Duodenal mucosa (tissue), 2 donors: ENCODE data around the gene DEDD.
A peak's percentile ranks its signal among the peaks of the same experiment; 100 is the strongest.

Experiments
- H3K27ac ChIP-seq: one replicate; pipeline ENCODE4 v1.7.0; 2013; ENCODE audit warnings: low read depth, low read length
- H3K27me3 ChIP-seq, 2 donors: one replicate each; pipeline ENCODE4 v1.7.0; 2013; ENCODE audit warnings: low read length in 2 of 2, control low read depth in 1 of 2; ENCODE audit not compliant: insufficient read depth in 2 of 2, control insufficient read depth in 1 of 2
- H3K36me3 ChIP-seq, 2 donors: one replicate each; pipeline ENCODE4 v1.7.0; 2013; ENCODE audit warnings: low read length in 2 of 2, control low read depth in 1 of 2; ENCODE audit not compliant: insufficient read depth in 2 of 2, control insufficient read depth in 1 of 2
- H3K4me1 ChIP-seq, 2 donors: one replicate each; pipeline ENCODE4 v1.7.0; 2013; ENCODE audit warnings: low read length in 2 of 2, control low read depth in 1 of 2; ENCODE audit not compliant: insufficient read depth in 2 of 2, control insufficient read depth in 1 of 2
- H3K4me3 ChIP-seq, 2 donors: one replicate each; pipeline ENCODE4 v1.7.0; 2013; ENCODE audit warnings: low read length in 2 of 2, low read depth in 1 of 2
- H3K9ac ChIP-seq, 2 donors: one replicate each; pipeline ENCODE4 v1.7.0; 2013; ENCODE audit warnings: low read length in 2 of 2, low read depth in 1 of 2
- H3K9me3 ChIP-seq, 2 donors: one replicate each; pipeline ENCODE4 v1.7.0; 2013; ENCODE audit warnings: low read length in 2 of 2, control low read depth in 1 of 2; ENCODE audit not compliant: control insufficient read depth in 1 of 2

DEDD gene

DNA sequence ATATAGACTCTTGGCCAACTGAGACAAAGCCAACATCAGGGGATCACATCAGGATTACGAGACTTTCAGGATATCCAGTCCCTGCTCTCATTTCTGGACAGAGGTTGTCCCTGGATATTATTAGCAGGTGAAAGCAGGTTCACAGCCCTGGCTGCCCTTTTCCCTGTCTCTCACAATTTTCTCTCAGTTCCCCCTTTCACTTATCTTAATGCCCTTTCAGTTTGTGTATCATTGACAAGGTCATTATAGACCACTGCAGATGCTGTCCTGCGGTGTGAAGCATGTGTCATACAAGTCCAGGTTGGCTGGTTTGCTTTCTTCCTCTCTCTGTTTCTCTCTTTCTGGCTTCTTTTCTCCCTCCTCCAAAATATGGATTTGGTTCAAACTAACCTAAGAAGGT lies 36.5 kb downstream of the DEDD start:
- no peak overlapping the region for H3K4me3 ChIP-seq
- H3K27me3 ChIP-seq, result no peaks in the 10 kb centered on the region
- peaks cover 0 to 22% of the 10 kb centered on the region in 2 donors for H3K4me1 ChIP-seq
- H3K27ac ChIP-seq, result no peak overlapping the region
- H3K9me3 ChIP-seq, result no peaks in the 10 kb centered on the region
- H3K9ac ChIP-seq, result no peak overlapping the region
- peaks cover 9 to 14% of the 10 kb centered on the region in 2 donors for H3K36me3 ChIP-seq

DNA sequence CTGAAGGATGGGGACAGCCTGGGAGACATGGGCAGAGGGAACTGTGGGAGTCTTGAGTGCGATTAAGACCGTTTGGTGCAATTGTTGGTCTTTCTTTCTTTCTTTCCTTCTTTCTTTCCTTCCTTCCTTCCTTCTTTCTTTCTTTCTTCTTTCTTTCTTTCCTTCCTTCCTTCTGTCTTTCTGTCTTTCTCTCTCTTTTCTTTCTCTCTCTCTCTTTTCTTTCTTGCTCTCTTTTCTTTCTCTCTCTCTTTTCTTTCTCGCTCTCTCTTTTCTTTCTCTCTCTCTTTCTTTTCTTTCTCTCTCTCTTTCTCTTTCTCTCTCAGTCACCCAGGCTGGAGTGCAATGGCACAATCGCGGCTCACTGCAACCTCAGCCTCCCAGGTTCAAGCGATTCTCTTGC lies 37.2 kb downstream of the DEDD start:
- no peak overlapping the region for H3K9ac ChIP-seq
- H3K4me1 ChIP-seq, result peaks cover 0 to 22% of the 10 kb centered on the region in 2 donors
- peaks cover 5 to 9% of the 10 kb centered on the region in 2 donors for H3K36me3 ChIP-seq
- H3K4me3 ChIP-seq, result no peak overlapping the region
- H3K27me3 ChIP-seq, result no peaks in the 10 kb centered on the region
- H3K27ac ChIP-seq, result no peak overlapping the region
- no peaks in the 10 kb centered on the region for H3K9me3 ChIP-seq

GRCh38 chr1:161094481-161094880 lies 38.0 kb downstream of the DEDD start:
- no peak overlapping the region for H3K4me3 ChIP-seq
- peaks cover 0 to 2% of the 10 kb centered on the region in 2 donors for H3K36me3 ChIP-seq
- H3K9me3 ChIP-seq, result no peaks in the 10 kb centered on the region
- H3K27ac ChIP-seq, result no peak overlapping the region
- H3K4me1 ChIP-seq, result peaks cover 4 to 25% of the 10 kb centered on the region in 2 donors
- H3K9ac ChIP-seq, result no peak overlapping the region
- H3K27me3 ChIP-seq, result no peaks in the 10 kb centered on the region

DNA sequence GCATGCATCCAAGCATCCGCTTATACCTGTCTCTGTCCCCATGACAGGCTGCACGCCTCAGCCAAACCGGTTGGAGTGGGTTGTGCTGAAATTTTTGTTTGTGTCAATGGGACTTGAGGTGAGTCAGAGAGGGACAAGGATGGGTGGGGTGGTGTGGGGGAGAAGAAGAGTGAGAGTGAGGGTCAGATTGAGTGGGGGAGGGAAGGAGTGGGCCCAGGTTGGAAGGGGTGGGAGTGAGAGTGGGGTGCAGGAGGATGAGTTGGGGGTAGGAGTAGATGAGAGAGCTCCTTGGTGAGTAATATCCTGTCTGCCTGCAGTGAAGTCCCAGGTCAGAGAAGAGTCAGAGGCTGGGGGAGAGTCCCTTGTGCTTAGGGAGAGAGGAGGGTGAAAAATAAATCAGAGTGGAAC lies 39.8 kb downstream of the DEDD start:
- peaks cover 11 to 22% of the 10 kb centered on the region in 2 donors for H3K4me1 ChIP-seq
- H3K9me3 ChIP-seq, result no peaks in the 10 kb centered on the region
- H3K27me3 ChIP-seq, result no peaks in the 10 kb centered on the region
- H3K36me3 ChIP-seq, result no peaks in the 10 kb centered on the region
- H3K9ac ChIP-seq, result no peak overlapping the region
- no peak overlapping the region for H3K27ac ChIP-seq
- H3K4me3 ChIP-seq, result no peak overlapping the region

- H3K4me3 ChIP-seq, result no peak overlapping the region
- H3K27ac ChIP-seq, result no peak overlapping the region
- no peaks in the 10 kb centered on the region for H3K9me3 ChIP-seq
- no peaks in the 10 kb centered on the region for H3K36me3 ChIP-seq
- no peak overlapping the region for H3K9ac ChIP-seq
- peaks cover 12 to 15% of the 10 kb centered on the region in 2 donors for H3K4me1 ChIP-seq
- no peaks in the 10 kb centered on the region for H3K27me3 ChIP-seq
These were observed 40.5 kb downstream of the DEDD start for GRCh38 chr1:161091796-161092507.

DNA sequence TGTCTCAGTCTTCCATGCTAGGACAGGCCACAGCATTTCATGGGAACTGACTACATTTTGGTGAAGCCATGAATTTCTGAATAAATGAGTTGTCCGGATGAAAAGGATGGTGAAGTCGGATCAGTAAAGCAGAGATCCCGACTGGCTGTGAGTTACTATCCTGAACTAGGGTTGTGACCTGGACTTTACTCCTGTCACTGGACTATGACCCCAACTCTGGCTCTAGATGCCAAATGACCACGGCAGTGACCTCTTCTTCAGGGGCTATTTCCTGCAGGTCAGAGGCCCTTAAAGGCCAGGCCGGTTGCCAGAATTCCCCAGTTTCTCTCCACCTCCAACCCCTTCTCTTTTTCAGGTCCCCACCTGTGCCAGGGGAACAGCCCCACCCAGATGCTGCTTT lies 41.4 kb downstream of the DEDD start:
- no peak overlapping the region for H3K27ac ChIP-seq
- H3K27me3 ChIP-seq, result no peaks in the 10 kb centered on the region
- no peak overlapping the region for H3K4me3 ChIP-seq

GRCh38 chr1:161090617-161091016 lies 41.9 kb downstream of the DEDD start:
- no peak overlapping the region for H3K27ac ChIP-seq
- H3K9me3 ChIP-seq, result no peaks in the 10 kb centered on the region
- H3K4me3 ChIP-seq, result no peak overlapping the region
- no peak overlapping the region for H3K9ac ChIP-seq
- H3K36me3 ChIP-seq, result no peaks in the 10 kb centered on the region
- peaks cover 21 to 26% of the 10 kb centered on the region in 2 donors for H3K4me1 ChIP-seq
- no peaks in the 10 kb centered on the region for H3K27me3 ChIP-seq

More for the DNA sequence above, 41.4 kb downstream of the DEDD start:
- Histone ChIP-seq H3K9ac (no peak overlapping the region), H3K9me3 (no peaks in the 10 kb centered on the region), H3K4me1 (peaks cover 17 to 21% of the 10 kb centered on the region in 2 donors), H3K36me3 (no peaks in the 10 kb centered on the region)

- H3K36me3 ChIP-seq, result no peaks in the 10 kb centered on the region
- H3K27ac ChIP-seq, result no peak overlapping the region
- H3K9me3 ChIP-seq, result no peaks in the 10 kb centered on the region
- H3K27me3 ChIP-seq, result no peaks in the 10 kb centered on the region
- no peak overlapping the region for H3K9ac ChIP-seq
- peaks cover 26 to 27% of the 10 kb centered on the region in 2 donors for H3K4me1 ChIP-seq
- no peak overlapping the region for H3K4me3 ChIP-seq
These were observed 42.5 kb downstream of the DEDD start for GRCh38 chr1:161089938-161090337.

DNA sequence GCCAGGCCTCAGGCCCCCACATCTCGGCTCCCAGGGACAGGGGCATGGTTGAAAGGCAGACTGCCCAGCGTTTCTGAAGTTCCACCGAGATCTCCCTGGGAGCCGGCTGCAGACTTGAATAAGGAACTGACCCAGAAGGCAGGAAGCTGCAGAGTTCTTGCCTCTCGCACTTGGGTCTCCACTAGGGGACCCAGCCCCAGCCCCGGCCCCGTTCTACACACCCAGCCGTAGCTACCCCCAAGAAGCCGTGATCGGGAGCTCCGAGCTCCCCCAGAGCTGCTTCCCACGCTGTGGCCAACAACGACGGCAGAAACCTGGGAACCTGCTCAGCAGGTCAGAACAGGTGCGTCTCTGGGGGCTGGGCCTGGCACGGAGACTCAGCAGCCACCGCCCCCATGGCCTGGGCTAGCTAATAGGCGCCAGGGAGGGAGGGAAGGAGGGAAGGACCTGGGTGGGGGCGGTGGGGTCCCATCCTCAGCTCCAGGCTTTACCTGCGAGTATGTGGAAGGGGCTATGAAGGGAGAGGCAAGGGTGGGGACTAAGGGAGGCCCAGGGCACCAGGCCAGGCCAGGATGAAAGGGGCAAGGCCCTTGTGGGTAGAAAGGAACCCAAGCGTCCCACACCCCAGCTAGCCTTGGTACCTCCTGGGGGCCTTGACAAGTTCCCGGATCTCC lies 43.1 kb downstream of the DEDD start, which contains the start of gene NECTIN4:
NECTIN4 (minus strand) TSS at position 308 of the 674 bp plus-strand sequence; CDS start at position 46, 262 bp downstream.
- H3K27me3 ChIP-seq, result no peaks in the 10 kb centered on the region
- H3K36me3 ChIP-seq, result no peaks in the 10 kb centered on the region
- H3K9ac ChIP-seq, result peak within 1 kb of the TSS; percentile 32 to 58
- H3K4me3 ChIP-seq, result peak within 1 kb of the TSS; percentile 55 to 62
- H3K9me3 ChIP-seq, result no peaks in the 10 kb centered on the region
- H3K27ac ChIP-seq, result no peak within 1 kb of the TSS
- peaks cover 27 to 28% of the 10 kb centered on the region in 2 donors for H3K4me1 ChIP-seq

GRCh38 chr1:161088587-161089110 lies 43.8 kb downstream of the DEDD start:
- H3K36me3 ChIP-seq, result no peaks in the 10 kb centered on the region
- H3K4me3 ChIP-seq, result peak overlapping the region; percentile 55 to 62
- no peaks in the 10 kb centered on the region for H3K27me3 ChIP-seq
- H3K27ac ChIP-seq, result no peak overlapping the region
- H3K4me1 ChIP-seq, result peaks cover 32 to 36% of the 10 kb centered on the region in 2 donors
- H3K9ac ChIP-seq, result peak overlapping the region; percentile 32 to 58
- H3K9me3 ChIP-seq, result no peaks in the 10 kb centered on the region
